ENCODE data around the gene ACO2.
A peak's percentile ranks its signal among the peaks of the same experiment; 100 is the strongest.
"Not testable (repeated sequence)": the region's sequence is repeated elsewhere in the genome, so short reads cannot be mapped to it uniquely, and the experiment has no call there.

The ACO2 gene

GRCh38 chr22:41431656-41432055 lies 37.3 kb upstream of the ACO2 start:
- no peak overlapping the region for H3K4ac ChIP-seq (ENCODE audit: low read depth, low read length)
- no peak overlapping the region for H3K18ac ChIP-seq (ENCODE audit: low read length)
- no peak overlapping the region for H2BK120ac ChIP-seq (ENCODE audit: insufficient read depth, low read length, poor library complexity)
- no peak overlapping the region for H3K4me3 ChIP-seq (ENCODE audit: low read depth, low read length)
- H4K91ac ChIP-seq (ENCODE audit: low read depth, low read length), result no peak overlapping the region
- no peak overlapping the region for H3K9ac ChIP-seq (ENCODE audit: low read length)
- H2AK5ac ChIP-seq (ENCODE audit: low read length), result no peak overlapping the region
- WGBS (ENCODE audit: extremely low coverage, insufficient coverage, insufficient read length), result no CpG with 5 or more reads among the region's 6 CpGs
- H2BK5ac ChIP-seq (ENCODE audit: low read depth, low read length, poor library complexity), result no peak overlapping the region
- no peak overlapping the region for H3K27ac ChIP-seq (ENCODE audit: low read depth, low read length)
- H3K23ac ChIP-seq (ENCODE audit: low read length), result no peak overlapping the region
- H3K36me3 ChIP-seq (ENCODE audit: control insufficient read depth in 1 of 2, insufficient read depth in 2 of 2, low read length in 2 of 2), result peaks cover 38 to 39% of the 10 kb centered on the region in 2 experiments
- H3K14ac ChIP-seq (ENCODE audit: low read length), result no peak overlapping the region
- H3K27me3 ChIP-seq (ENCODE audit: insufficient read depth, low read length), result no peaks in the 10 kb centered on the region
- H3K4me1 ChIP-seq (ENCODE audit: control insufficient read depth in 1 of 2, insufficient read depth in 2 of 2, low read length in 2 of 2), result no peaks in the 10 kb centered on the region
- no peaks in the 10 kb centered on the region for H3K9me3 ChIP-seq (ENCODE audit: insufficient read depth, low read depth, low read length)
- H3K79me1 ChIP-seq (ENCODE audit: low read length), result no peaks in the 10 kb centered on the region
- no peak overlapping the region for H4K8ac ChIP-seq (ENCODE audit: low read depth, low read length)
- H2AFZ ChIP-seq (ENCODE audit: insufficient read depth, low read length, poor library complexity), result no peak overlapping the region
- H2BK12ac ChIP-seq (ENCODE audit: low read length), result no peak overlapping the region
- no peak overlapping the region for H4K12ac ChIP-seq (ENCODE audit: low read depth, low read length)
- H3K79me2 ChIP-seq (ENCODE audit: control insufficient read depth, insufficient read depth, low read length, poor library complexity), result no peaks in the 10 kb centered on the region
- no peak overlapping the region for H3K4me2 ChIP-seq (ENCODE audit: low read length)
- DNase-seq, result no peak

- not testable (repeated sequence) for H3K14ac ChIP-seq (ENCODE audit: low read length); H3K4ac ChIP-seq (ENCODE audit: low read depth, low read length); H3K79me2 ChIP-seq (ENCODE audit: control insufficient read depth, insufficient read depth, low read length, poor library complexity); H3K9ac ChIP-seq (ENCODE audit: low read length); H3K4me1 ChIP-seq (ENCODE audit: control insufficient read depth in 1 of 2, insufficient read depth in 2 of 2, low read length in 2 of 2); H4K12ac ChIP-seq (ENCODE audit: low read depth, low read length); H3K27me3 ChIP-seq (ENCODE audit: insufficient read depth, low read length); H3K27ac ChIP-seq (ENCODE audit: low read depth, low read length); H3K9me3 ChIP-seq (ENCODE audit: insufficient read depth, low read depth, low read length); H2AFZ ChIP-seq (ENCODE audit: insufficient read depth, low read length, poor library complexity); H2AK5ac ChIP-seq (ENCODE audit: low read length); H3K23ac ChIP-seq (ENCODE audit: low read length); H4K8ac ChIP-seq (ENCODE audit: low read depth, low read length); H3K4me3 ChIP-seq (ENCODE audit: low read depth, low read length); H3K79me1 ChIP-seq (ENCODE audit: low read length); H2BK5ac ChIP-seq (ENCODE audit: low read depth, low read length, poor library complexity); H4K91ac ChIP-seq (ENCODE audit: low read depth, low read length); H3K4me2 ChIP-seq (ENCODE audit: low read length); H2BK12ac ChIP-seq (ENCODE audit: low read length); DNase-seq; H3K18ac ChIP-seq (ENCODE audit: low read length); H2BK120ac ChIP-seq (ENCODE audit: insufficient read depth, low read length, poor library complexity)
- H3K36me3 ChIP-seq (ENCODE audit: control insufficient read depth in 1 of 2, insufficient read depth in 2 of 2, low read length in 2 of 2), result peaks cover 49 to 51% of the 10 kb centered on the region in 2 experiments
- WGBS (ENCODE audit: extremely low coverage, insufficient coverage, insufficient read length), result no CpG with 5 or more reads among the region's 1 CpG
Observed at GRCh38 chr22:41433480-41433879, 35.4 kb upstream of the ACO2 start.

- not testable (repeated sequence) for H3K79me2 ChIP-seq (ENCODE audit: control insufficient read depth, insufficient read depth, low read length, poor library complexity); H3K23ac ChIP-seq (ENCODE audit: low read length); H3K27me3 ChIP-seq (ENCODE audit: insufficient read depth, low read length); H3K9me3 ChIP-seq (ENCODE audit: insufficient read depth, low read depth, low read length); H3K27ac ChIP-seq (ENCODE audit: low read depth, low read length); H2BK12ac ChIP-seq (ENCODE audit: low read length); H3K4me1 ChIP-seq (ENCODE audit: control insufficient read depth in 1 of 2, insufficient read depth in 2 of 2, low read length in 2 of 2); H3K4me2 ChIP-seq (ENCODE audit: low read length); H3K4me3 ChIP-seq (ENCODE audit: low read depth, low read length); H2BK5ac ChIP-seq (ENCODE audit: low read depth, low read length, poor library complexity); H3K18ac ChIP-seq (ENCODE audit: low read length); H2BK120ac ChIP-seq (ENCODE audit: insufficient read depth, low read length, poor library complexity); H3K9ac ChIP-seq (ENCODE audit: low read length); H4K91ac ChIP-seq (ENCODE audit: low read depth, low read length); H3K14ac ChIP-seq (ENCODE audit: low read length); H4K12ac ChIP-seq (ENCODE audit: low read depth, low read length); H3K79me1 ChIP-seq (ENCODE audit: low read length); H3K4ac ChIP-seq (ENCODE audit: low read depth, low read length); H2AFZ ChIP-seq (ENCODE audit: insufficient read depth, low read length, poor library complexity); H2AK5ac ChIP-seq (ENCODE audit: low read length); DNase-seq; H4K8ac ChIP-seq (ENCODE audit: low read depth, low read length)
- WGBS (ENCODE audit: extremely low coverage, insufficient coverage, insufficient read length), result no CpG with 5 or more reads among the region's 5 CpGs
- H3K36me3 ChIP-seq (ENCODE audit: control insufficient read depth in 1 of 2, insufficient read depth in 2 of 2, low read length in 2 of 2), result peaks cover 53 to 56% of the 10 kb centered on the region in 2 experiments
Observed at GRCh38 chr22:41434361-41435003, 34.4 kb upstream of the ACO2 start.

- Histone ChIP-seq H3K9ac (ENCODE audit: low read length) (no peak overlapping the region), H2BK5ac (ENCODE audit: low read depth, low read length, poor library complexity) (no peak overlapping the region), H3K79me2 (ENCODE audit: control insufficient read depth, insufficient read depth, low read length, poor library complexity) (no peaks in the 10 kb centered on the region), H3K79me1 (ENCODE audit: low read length) (no peaks in the 10 kb centered on the region), H4K8ac (ENCODE audit: low read depth, low read length) (no peak overlapping the region), H3K27ac (ENCODE audit: low read depth, low read length) (no peak overlapping the region), H4K91ac (ENCODE audit: low read depth, low read length) (no peak overlapping the region), H4K12ac (ENCODE audit: low read depth, low read length) (no peak overlapping the region), H3K18ac (ENCODE audit: low read length) (peak overlapping the region; percentile 30), H2BK120ac (ENCODE audit: insufficient read depth, low read length, poor library complexity) (no peak overlapping the region), H3K9me3 (ENCODE audit: insufficient read depth, low read depth, low read length) (no peaks in the 10 kb centered on the region), H2AFZ (ENCODE audit: insufficient read depth, low read length, poor library complexity) (no peak overlapping the region), H3K4me3 (ENCODE audit: low read depth, low read length) (no peak overlapping the region), H3K14ac (ENCODE audit: low read length) (no peak overlapping the region), H3K36me3 (ENCODE audit: control insufficient read depth in 1 of 2, insufficient read depth in 2 of 2, low read length in 2 of 2) (peaks cover 54 to 60% of the 10 kb centered on the region in 2 experiments), H3K4me2 (ENCODE audit: low read length) (no peak overlapping the region), H3K23ac (ENCODE audit: low read length) (no peak overlapping the region), H2AK5ac (ENCODE audit: low read length) (no peak overlapping the region), H2BK12ac (ENCODE audit: low read length) (no peak overlapping the region), H3K27me3 (ENCODE audit: insufficient read depth, low read length) (no peaks in the 10 kb centered on the region), H3K4ac (ENCODE audit: low read depth, low read length) (no peak overlapping the region), H3K4me1 (ENCODE audit: control insufficient read depth in 1 of 2, insufficient read depth in 2 of 2, low read length in 2 of 2) (no peaks in the 10 kb centered on the region)
- WGBS (ENCODE audit: extremely low coverage, insufficient coverage, insufficient read length), result no CpG with 5 or more reads among the region's 4 CpGs
- no peak for DNase-seq
Observed at GRCh38 chr22:41435560-41435959, 33.4 kb upstream of the ACO2 start.

Measured in trophoblast cell (in vitro differentiated cells and primary cell).